ENCODE data around the gene VPS26A.
"Not testable (repeated sequence)": the region's sequence is repeated elsewhere in the genome, so short reads cannot be mapped to it uniquely, and the experiment has no call there.

VPS26A gene

DNA sequence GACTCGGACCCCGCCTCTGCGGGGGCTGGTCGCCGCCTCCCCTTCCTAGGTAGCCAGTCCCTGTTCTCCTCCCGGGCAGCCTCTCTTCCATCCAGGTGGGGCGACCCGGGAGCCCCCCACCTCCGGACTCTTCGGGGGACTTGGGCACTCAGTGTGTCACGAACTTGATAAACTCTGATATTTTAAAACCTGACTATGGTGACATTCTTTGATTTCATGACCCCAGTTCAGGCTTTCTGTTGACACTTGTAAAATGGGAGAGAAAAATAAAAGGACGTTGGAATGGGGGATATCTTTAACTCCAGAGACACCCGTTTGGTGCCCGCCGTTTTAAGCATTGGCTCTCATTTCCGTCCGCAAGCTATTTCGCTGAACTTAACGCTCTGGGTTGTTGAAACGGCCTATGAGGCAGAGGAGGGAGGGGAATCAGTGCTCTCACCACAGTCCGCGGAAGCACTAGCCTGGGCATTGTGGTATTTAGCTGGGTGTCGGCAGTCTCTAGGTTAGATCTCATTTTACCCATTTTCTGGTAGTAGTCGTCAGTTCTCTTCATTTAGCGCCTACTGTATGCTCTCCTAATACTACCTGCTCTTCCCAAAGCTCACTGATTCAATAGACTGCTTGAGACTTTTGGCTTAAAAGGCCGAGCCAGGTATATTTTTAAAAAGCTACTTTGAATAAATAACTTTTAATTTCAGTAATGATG lies 738 bp downstream of the VPS26A start:
- peak overlapping the region; percentile 86 for H3K4me3 ChIP-seq (ENCODE audit: low read depth, low read length)
- TF ChIP-seq, protein P1, sequence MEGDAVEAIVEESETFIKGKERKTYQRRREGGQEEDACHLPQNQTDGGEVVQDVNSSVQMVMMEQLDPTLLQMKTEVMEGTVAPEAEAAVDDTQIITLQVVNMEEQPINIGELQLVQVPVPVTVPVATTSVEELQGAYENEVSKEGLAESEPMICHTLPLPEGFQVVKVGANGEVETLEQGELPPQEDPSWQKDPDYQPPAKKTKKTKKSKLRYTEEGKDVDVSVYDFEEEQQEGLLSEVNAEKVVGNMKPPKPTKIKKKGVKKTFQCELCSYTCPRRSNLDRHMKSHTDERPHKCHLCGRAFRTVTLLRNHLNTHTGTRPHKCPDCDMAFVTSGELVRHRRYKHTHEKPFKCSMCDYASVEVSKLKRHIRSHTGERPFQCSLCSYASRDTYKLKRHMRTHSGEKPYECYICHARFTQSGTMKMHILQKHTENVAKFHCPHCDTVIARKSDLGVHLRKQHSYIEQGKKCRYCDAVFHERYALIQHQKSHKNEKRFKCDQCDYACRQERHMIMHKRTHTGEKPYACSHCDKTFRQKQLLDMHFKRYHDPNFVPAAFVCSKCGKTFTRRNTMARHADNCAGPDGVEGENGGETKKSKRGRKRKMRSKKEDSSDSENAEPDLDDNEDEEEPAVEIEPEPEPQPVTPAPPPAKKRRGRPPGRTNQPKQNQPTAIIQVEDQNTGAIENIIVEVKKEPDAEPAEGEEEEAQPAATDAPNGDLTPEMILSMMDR (conservative IDR thresholded peaks at IDR 0.05; ENCODE audit: low read depth, low read length): no peak
- peak; percentile 69 for DNase-seq (ENCODE audit: low read depth)

DNA sequence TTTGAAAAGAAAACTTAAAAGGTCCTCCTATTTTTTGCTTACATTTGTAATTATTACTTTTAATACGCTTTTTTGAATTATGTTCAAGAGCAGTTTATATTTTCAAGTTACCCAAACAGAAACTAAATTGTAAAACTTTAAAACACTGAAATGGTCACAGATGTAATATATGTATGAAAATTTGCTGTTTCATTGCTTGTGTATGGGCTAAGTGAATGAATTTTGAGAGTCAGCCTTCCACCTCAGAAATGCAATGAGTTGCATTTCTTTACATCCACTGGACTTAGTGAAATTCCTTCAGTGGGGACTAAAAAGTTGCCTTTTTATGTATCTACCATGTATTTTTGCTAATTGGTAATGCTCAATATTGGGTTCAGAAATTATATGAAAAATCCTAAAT lies 1.6 kb downstream of the VPS26A start:
- TF ChIP-seq, protein P1 (conservative IDR thresholded peaks at IDR 0.05; ENCODE audit: low read depth, low read length): no peak
- H3K4me3 ChIP-seq (ENCODE audit: low read depth, low read length): peak overlapping the region; percentile 86
- DNase-seq (ENCODE audit: low read depth): no peak

DNA sequence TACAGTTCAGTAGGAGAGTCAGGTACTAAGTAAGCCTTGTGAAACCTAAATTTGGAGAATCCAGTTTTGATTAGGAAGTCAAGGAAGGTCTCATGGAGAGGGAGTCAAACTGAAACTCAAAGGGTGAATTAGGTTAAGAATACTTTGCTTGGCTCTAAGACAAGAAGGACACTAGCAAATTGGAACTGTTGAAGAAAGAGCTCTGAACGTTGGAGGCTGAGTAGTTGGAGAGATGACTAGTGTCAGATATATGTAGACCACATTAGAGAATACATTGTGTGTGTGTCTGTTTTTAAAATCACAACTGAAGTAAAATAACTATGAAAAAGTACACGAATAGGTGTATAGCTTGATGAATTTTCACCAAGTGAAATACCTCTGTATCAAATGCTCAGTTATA lies 6.3 kb downstream of the VPS26A start:
- DNase-seq (ENCODE audit: low read depth): peak; percentile 29
- no peak overlapping the region for H3K4me3 ChIP-seq (ENCODE audit: low read depth, low read length)
- TF ChIP-seq, protein P1 (conservative IDR thresholded peaks at IDR 0.05; ENCODE audit: low read depth, low read length): no peak

DNA sequence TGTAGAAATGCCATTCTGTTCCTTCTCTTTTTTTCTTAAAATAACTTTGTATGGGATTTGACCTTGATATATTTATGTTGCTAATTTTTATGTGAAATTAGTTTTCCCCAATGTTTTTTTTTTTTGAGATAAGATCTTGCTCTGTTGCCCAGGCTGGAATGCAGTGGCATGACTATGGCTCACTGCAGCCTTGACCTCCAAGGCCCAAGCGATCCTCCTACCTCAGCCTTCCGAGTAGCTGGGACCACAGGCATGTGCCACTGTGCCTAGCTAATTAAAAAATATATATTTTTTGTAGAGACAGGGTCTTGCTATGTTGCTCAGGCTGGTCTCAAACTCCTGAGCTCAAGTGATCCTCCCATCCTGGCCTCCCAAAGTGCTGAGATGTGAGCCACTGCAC lies 16.0 kb downstream of the VPS26A start:
- H3K4me3 ChIP-seq (ENCODE audit: low read depth, low read length): no peak overlapping the region
- DNase-seq (ENCODE audit: low read depth): no peak
- TF ChIP-seq, protein P1 (conservative IDR thresholded peaks at IDR 0.05; ENCODE audit: low read depth, low read length): no peak

DNA sequence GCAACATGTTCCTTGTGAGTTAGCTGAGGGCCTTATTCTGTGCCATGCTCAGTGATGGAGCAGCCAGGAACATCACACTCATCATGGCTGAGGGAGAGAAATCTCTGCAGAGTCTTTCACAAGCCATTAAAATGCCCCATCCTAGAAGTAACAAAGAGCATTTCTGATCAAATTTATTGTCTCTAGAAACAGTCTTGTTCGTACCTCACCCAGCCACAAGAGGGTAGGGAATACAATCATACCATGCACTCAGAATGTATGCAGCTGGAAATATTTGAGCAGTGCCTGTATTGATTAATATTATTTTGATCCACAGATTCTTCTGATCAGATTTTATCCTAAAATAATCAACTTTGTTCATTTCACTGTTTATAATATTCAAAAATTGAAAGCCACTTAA lies 17.3 kb downstream of the VPS26A start:
- DNase-seq (ENCODE audit: low read depth): peak; percentile 7
- TF ChIP-seq, protein P1 (conservative IDR thresholded peaks at IDR 0.05; ENCODE audit: low read depth, low read length): peak; percentile 19

DNA sequence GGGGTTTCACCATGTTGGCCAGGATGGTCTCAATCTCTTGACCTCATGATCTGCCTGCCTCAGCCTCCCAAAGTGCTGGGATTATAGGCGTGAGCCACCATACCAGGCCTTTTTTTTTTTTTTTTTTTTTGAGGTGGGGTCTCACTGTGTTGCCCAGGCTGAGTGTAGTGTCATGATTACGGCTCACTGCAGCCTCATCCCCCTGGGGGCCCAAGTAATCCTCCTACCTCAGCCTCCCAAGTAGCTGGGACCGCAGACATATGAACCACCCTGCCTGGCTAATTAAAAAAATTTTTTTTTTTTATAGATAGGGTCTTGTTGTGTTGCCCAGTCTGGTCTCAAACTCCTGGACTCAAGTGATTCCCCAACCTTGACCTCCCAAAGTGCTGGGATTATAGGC lies 18.1 kb downstream of the VPS26A start:
- DNase-seq (ENCODE audit: low read depth); H3K4me3 ChIP-seq (ENCODE audit: low read depth, low read length): not testable (repeated sequence)

More for the DNA sequence above, 17.3 kb downstream of the VPS26A start:
- H3K4me3 ChIP-seq (ENCODE audit: low read depth, low read length): no peak overlapping the region

DNA sequence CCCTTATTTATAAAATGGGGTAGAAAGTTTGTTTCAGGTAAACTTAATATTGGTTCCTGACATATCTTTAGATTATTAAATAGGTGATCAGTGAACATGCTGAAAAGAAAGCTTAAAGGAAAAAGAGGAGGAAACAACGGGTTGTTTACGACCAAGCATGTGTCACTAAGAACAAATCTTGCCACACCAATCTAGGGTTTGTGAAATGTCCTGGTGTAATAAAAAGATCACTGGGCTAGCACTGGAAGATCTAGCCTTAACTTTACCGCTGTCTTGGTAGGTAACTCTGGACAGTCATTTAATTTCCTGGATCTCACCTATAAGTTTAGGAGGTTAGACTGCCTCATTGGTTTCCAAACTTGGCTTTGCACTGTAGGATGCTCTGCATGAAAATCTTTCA lies 19.0 kb downstream of the VPS26A start:
- H3K4me3 ChIP-seq (ENCODE audit: low read depth, low read length): no peak overlapping the region
- DNase-seq (ENCODE audit: low read depth): no peak
- TF ChIP-seq, protein P1 (conservative IDR thresholded peaks at IDR 0.05; ENCODE audit: low read depth, low read length): no peak
